Mucosa of gallbladder (tissue), 1 donor: ENCODE results near the gene WDR93. TPM values are rescaled to one million over a fixed set of nuclear protein-coding genes. Genes with fewer than 3 reads are reported as not detected.

Source experiments
- DNase-seq: peaks from one replicate; pipeline ENCODE4 v3.0.0-alpha.2; 2020; ENCODE audit warnings: low spot score
- total RNA-seq: library from RNA; stranded (reverse); gene quantifications from one replicate; pipeline ENCODE4 v1.2.1, GENCODE V29; 2021
- donor health status: DM: no; HTN: no; CAD: no.

Gene WDR93
- total RNA-seq, 1 donor from 2014 or later: 0.49 TPM

GRCh38 chr15:89790206-89790605 lies 99.6 kb downstream of the WDR93 start:
- DNase-seq: no peak

GRCh38 chr15:89790661-89791060 lies 100.0 kb downstream of the WDR93 start:
- DNase-seq: no peak

GRCh38 chr15:89792106-89792805 lies 101.6 kb downstream of the WDR93 start:
- DNase-seq: no peak

Other genes with a start within 250 kb of the WDR93 start
- not detected for gene RHCG, start 194.2 kb upstream of the WDR93 start, total RNA-seq
- gene TICRR, start 115.3 kb upstream of the WDR93 start, total RNA-seq: 0.37 TPM
- gene KIF7, start 35.3 kb upstream of the WDR93 start, total RNA-seq: 6.1 TPM
- gene PLIN1, start 11.4 kb upstream of the WDR93 start, total RNA-seq: 0.89 TPM
- 13.7 TPM for gene PEX11A, start 57 bp upstream of the WDR93 start, total RNA-seq
- 4.6 TPM for gene MESP1, start 60.4 kb downstream of the WDR93 start, total RNA-seq
- gene MESP2, start 85.5 kb downstream of the WDR93 start, total RNA-seq: 0.75 TPM
- gene ANPEP, start 124.0 kb downstream of the WDR93 start, total RNA-seq: 1,600 TPM
- gene AP3S2, start 203.2 kb downstream of the WDR93 start, total RNA-seq: 24.9 TPM
- gene ARPIN, start 222.1 kb downstream of the WDR93 start, total RNA-seq: 23.3 TPM